ENCODE measurements around the gene TMIGD3. TPM values are rescaled to one million over a fixed set of nuclear protein-coding genes. Genes with fewer than 3 reads are reported as not detected.
A peak's percentile ranks its signal among the peaks of the same experiment; 100 is the strongest.

Gene TMIGD3
- polyA plus RNA-seq, 4 donors: 0.72 to 6.2 (median 2.4) TPM

GRCh38 chr1:111486431-111486830, 17.0 kb downstream of the TMIGD3 start:
- no peak for DNase-seq
- WGBS, 3 donors: 96 to 98% (median 96%) methylated on average over 7 of the region's 7 CpGs
- Histone ChIP-seq H3K4me3 (ENCODE audit: low read depth in 1 of 3, low read length in 3 of 3) (no peak overlapping the region), H3K27me3 (ENCODE audit: control insufficient read depth in 3 of 3, insufficient read depth in 3 of 3, low read length in 3 of 3) (no peaks in the 10 kb centered on the region), H3K4me1 (ENCODE audit: control insufficient read depth in 3 of 3, insufficient read depth in 2 of 3, low read depth in 1 of 3, low read length in 2 of 3) (no peaks in the 10 kb centered on the region), H3K27ac (ENCODE audit: low read depth in 1 of 3, low read length in 2 of 3) (no peak overlapping the region), H3K9me3 (ENCODE audit: control insufficient read depth in 2 of 2, insufficient read depth in 1 of 2, low read depth in 1 of 2, low read length in 1 of 2) (no peaks in the 10 kb centered on the region), H3K36me3 (ENCODE audit: control insufficient read depth in 3 of 3, insufficient read depth in 2 of 3, low read depth in 1 of 3, low read length in 3 of 3) (no peaks in the 10 kb centered on the region)
- FAIRE-seq: no peak

- Histone ChIP-seq H3K36me3 (ENCODE audit: control insufficient read depth in 3 of 3, insufficient read depth in 2 of 3, low read depth in 1 of 3, low read length in 3 of 3) (no peaks in the 10 kb centered on the region), H3K27ac (ENCODE audit: low read depth in 1 of 3, low read length in 2 of 3) (no peak overlapping the region), H3K27me3 (ENCODE audit: control insufficient read depth in 3 of 3, insufficient read depth in 3 of 3, low read length in 3 of 3) (no peaks in the 10 kb centered on the region), H3K4me1 (ENCODE audit: control insufficient read depth in 3 of 3, insufficient read depth in 2 of 3, low read depth in 1 of 3, low read length in 2 of 3) (no peaks in the 10 kb centered on the region), H3K4me3 (ENCODE audit: low read depth in 1 of 3, low read length in 3 of 3) (no peak overlapping the region), H3K9me3 (ENCODE audit: control insufficient read depth in 2 of 2, insufficient read depth in 1 of 2, low read depth in 1 of 2, low read length in 1 of 2) (no peaks in the 10 kb centered on the region)
- DNase-seq (no peak), FAIRE-seq (no peak)
Measured at GRCh38 chr1:111484391-111485026, 18.9 kb downstream of the TMIGD3 start.

- Histone ChIP-seq H3K36me3 (ENCODE audit: control insufficient read depth in 3 of 3, insufficient read depth in 2 of 3, low read depth in 1 of 3, low read length in 3 of 3) (no peaks in the 10 kb centered on the region), H3K9me3 (ENCODE audit: control insufficient read depth in 2 of 2, insufficient read depth in 1 of 2, low read depth in 1 of 2, low read length in 1 of 2) (no peaks in the 10 kb centered on the region), H3K4me3 (ENCODE audit: low read depth in 1 of 3, low read length in 3 of 3) (no peak overlapping the region), H3K4me1 (ENCODE audit: control insufficient read depth in 3 of 3, insufficient read depth in 2 of 3, low read depth in 1 of 3, low read length in 2 of 3) (no peaks in the 10 kb centered on the region), H3K27ac (ENCODE audit: low read depth in 1 of 3, low read length in 2 of 3) (no peak overlapping the region), H3K27me3 (ENCODE audit: control insufficient read depth in 3 of 3, insufficient read depth in 3 of 3, low read length in 3 of 3) (no peaks in the 10 kb centered on the region)
- FAIRE-seq (no peak), DNase-seq (no peak)
- WGBS, 3 donors: 61 to 95% (median 93%) methylated on average over 2 of the region's 2 CpGs
Measured at GRCh38 chr1:111483876-111484275, 19.6 kb downstream of the TMIGD3 start.

- no peak for FAIRE-seq
- 52 to 73% (median 69%) methylated on average over 3 of the region's 3 CpGs for WGBS, 3 donors
- DNase-seq: no peak
- no peak overlapping the region for H3K27ac ChIP-seq (ENCODE audit: low read depth in 1 of 3, low read length in 2 of 3)
- H3K36me3 ChIP-seq (ENCODE audit: control insufficient read depth in 3 of 3, insufficient read depth in 2 of 3, low read depth in 1 of 3, low read length in 3 of 3): no peaks in the 10 kb centered on the region
- H3K4me1 ChIP-seq (ENCODE audit: control insufficient read depth in 3 of 3, insufficient read depth in 2 of 3, low read depth in 1 of 3, low read length in 2 of 3): no peaks in the 10 kb centered on the region
- H3K4me3 ChIP-seq (ENCODE audit: low read depth in 1 of 3, low read length in 3 of 3): no peak overlapping the region
- no peaks in the 10 kb centered on the region for H3K9me3 ChIP-seq (ENCODE audit: control insufficient read depth in 2 of 2, insufficient read depth in 1 of 2, low read depth in 1 of 2, low read length in 1 of 2)
- no peaks in the 10 kb centered on the region for H3K27me3 ChIP-seq (ENCODE audit: control insufficient read depth in 3 of 3, insufficient read depth in 3 of 3, low read length in 3 of 3)
Measured at GRCh38 chr1:111483166-111483565, 20.3 kb downstream of the TMIGD3 start.

- no peak overlapping the region for H3K4me3 ChIP-seq (ENCODE audit: low read depth in 1 of 3, low read length in 3 of 3)
- H3K4me1 ChIP-seq (ENCODE audit: control insufficient read depth in 3 of 3, insufficient read depth in 2 of 3, low read depth in 1 of 3, low read length in 2 of 3): peaks cover 0 to 6% (median 2%) of the 10 kb centered on the region in 3 donors
- WGBS, 3 donors: 39 to 54% (median 46%) methylated on average over 8 of the region's 8 CpGs
- FAIRE-seq: no peak
- no peaks in the 10 kb centered on the region for H3K9me3 ChIP-seq (ENCODE audit: control insufficient read depth in 2 of 2, insufficient read depth in 1 of 2, low read depth in 1 of 2, low read length in 1 of 2)
- H3K36me3 ChIP-seq (ENCODE audit: control insufficient read depth in 3 of 3, insufficient read depth in 2 of 3, low read depth in 1 of 3, low read length in 3 of 3): no peaks in the 10 kb centered on the region
- DNase-seq: peak; percentile 64 to 71
- no peak overlapping the region for H3K27ac ChIP-seq (ENCODE audit: low read depth in 1 of 3, low read length in 2 of 3)
- H3K27me3 ChIP-seq (ENCODE audit: control insufficient read depth in 3 of 3, insufficient read depth in 3 of 3, low read length in 3 of 3): no peaks in the 10 kb centered on the region
Measured at GRCh38 chr1:111481387-111482221, 21.8 kb downstream of the TMIGD3 start.

GRCh38 chr1:111480674-111481073, 22.8 kb downstream of the TMIGD3 start:
- no peak for FAIRE-seq
- Histone ChIP-seq H3K36me3 (ENCODE audit: control insufficient read depth in 3 of 3, insufficient read depth in 2 of 3, low read depth in 1 of 3, low read length in 3 of 3) (no peaks in the 10 kb centered on the region), H3K9me3 (ENCODE audit: control insufficient read depth in 2 of 2, insufficient read depth in 1 of 2, low read depth in 1 of 2, low read length in 1 of 2) (no peaks in the 10 kb centered on the region), H3K4me3 (ENCODE audit: low read depth in 1 of 3, low read length in 3 of 3) (no peak overlapping the region), H3K27me3 (ENCODE audit: control insufficient read depth in 3 of 3, insufficient read depth in 3 of 3, low read length in 3 of 3) (no peaks in the 10 kb centered on the region), H3K27ac (ENCODE audit: low read depth in 1 of 3, low read length in 2 of 3) (no peak overlapping the region), H3K4me1 (ENCODE audit: control insufficient read depth in 3 of 3, insufficient read depth in 2 of 3, low read depth in 1 of 3, low read length in 2 of 3) (peaks cover 0 to 6% (median 2%) of the 10 kb centered on the region in 3 donors)
- DNase-seq: no peak
- WGBS, 3 donors: 68 to 73% (median 71%) methylated on average over 1 of the region's 1 CpG

GRCh38 chr1:111476761-111477309, 26.6 kb downstream of the TMIGD3 start:
- Histone ChIP-seq H3K27me3 (ENCODE audit: control insufficient read depth in 3 of 3, insufficient read depth in 3 of 3, low read length in 3 of 3) (no peaks in the 10 kb centered on the region), H3K27ac (ENCODE audit: low read depth in 1 of 3, low read length in 2 of 3) (peak overlapping the region in 1 of 3 donors; percentile 33), H3K9me3 (ENCODE audit: control insufficient read depth in 2 of 2, insufficient read depth in 1 of 2, low read depth in 1 of 2, low read length in 1 of 2) (no peaks in the 10 kb centered on the region), H3K36me3 (ENCODE audit: control insufficient read depth in 3 of 3, insufficient read depth in 2 of 3, low read depth in 1 of 3, low read length in 3 of 3) (peaks cover 0 to 3% (median 0%) of the 10 kb centered on the region in 3 donors), H3K4me3 (ENCODE audit: low read depth in 1 of 3, low read length in 3 of 3) (no peak overlapping the region), H3K4me1 (ENCODE audit: control insufficient read depth in 3 of 3, insufficient read depth in 2 of 3, low read depth in 1 of 3, low read length in 2 of 3) (peaks cover 0 to 6% (median 2%) of the 10 kb centered on the region in 3 donors)
- 45 to 66% (median 49%) methylated on average over 2 of the region's 2 CpGs for WGBS, 3 donors
- DNase-seq (peak in 1 of 2 donors; percentile 29), FAIRE-seq (no peak)

GRCh38 chr1:111476214-111476613, 27.2 kb downstream of the TMIGD3 start:
- Histone ChIP-seq H3K9me3 (ENCODE audit: control insufficient read depth in 2 of 2, insufficient read depth in 1 of 2, low read depth in 1 of 2, low read length in 1 of 2) (no peaks in the 10 kb centered on the region), H3K4me1 (ENCODE audit: control insufficient read depth in 3 of 3, insufficient read depth in 2 of 3, low read depth in 1 of 3, low read length in 2 of 3) (peaks cover 0 to 6% (median 2%) of the 10 kb centered on the region in 3 donors), H3K4me3 (ENCODE audit: low read depth in 1 of 3, low read length in 3 of 3) (no peak overlapping the region), H3K36me3 (ENCODE audit: control insufficient read depth in 3 of 3, insufficient read depth in 2 of 3, low read depth in 1 of 3, low read length in 3 of 3) (peaks cover 0 to 3% (median 0%) of the 10 kb centered on the region in 3 donors), H3K27ac (ENCODE audit: low read depth in 1 of 3, low read length in 2 of 3) (peak overlapping the region in 1 of 3 donors; percentile 41), H3K27me3 (ENCODE audit: control insufficient read depth in 3 of 3, insufficient read depth in 3 of 3, low read length in 3 of 3) (no peaks in the 10 kb centered on the region)
- no peak for FAIRE-seq
- no peak for DNase-seq
